PC-3 (cell line): Measurements from ENCODE around the gene NBPF1. TPM values are rescaled to one million over a fixed set of nuclear protein-coding genes. Genes with fewer than 3 reads are reported as not detected.
"Not testable (repeated sequence)": the region's sequence is repeated elsewhere in the genome, so short reads cannot be mapped to it uniquely, and the experiment has no call there.

Source experiments
- ATAC-seq: fragments of 200-7000 bp; cut with Tn5 transposase; 2 replicates; pipeline ENCODE4 v1.9.1; 2020; ENCODE audit warnings: mild to moderate bottlenecking, moderate library complexity
- BruUV-seq: library from RNA; stranded (reverse); fragments of 400-500 nt; replicated peaks from 2 replicates; lab custom pipeline; 2021; lab: Mats Ljungman, UMichigan
- CTCF ChIA-PET: fragments of 300-600 bp; sonication (Branson Sonifier 250); formaldehyde crosslinking; loops from one replicate; lab custom pipeline; 2022; ENCODE audit warnings: antibody characterized with exemption; lab: Charles Lee
- POLR2A ChIA-PET: fragments of 300-600 bp; sonication (Branson Sonifier 250); formaldehyde crosslinking; loops from one replicate; lab custom pipeline; 2022; ENCODE audit warnings: antibody characterized with exemption; ENCODE audit not compliant: unreplicated experiment; lab: Charles Lee
- DNase-seq: peaks from one replicate; pipeline ENCODE4 v3.0.0-alpha.2; 2015
- H2AFZ ChIP-seq: fragments of 300-600 bp; sonication (generic); 2 replicates; pipeline ENCODE4 v1.6.0; 2016; ENCODE audit warnings: antibody characterized with exemption, low read length
- H3F3A ChIP-seq: fragments of 300-600 bp; sonication (generic); one replicate; pipeline ENCODE4 v1.6.0; 2017; ENCODE audit warnings: antibody characterized with exemption, low read length, control low read depth, mild to moderate bottlenecking; ENCODE audit not compliant: unreplicated experiment
- H3K27ac ChIP-seq: fragments of 300-600 bp; sonication (generic); 2 replicates; pipeline ENCODE4 v1.5.1; 2016; ENCODE audit warnings: mild to moderate bottlenecking, low read length
- H3K27me3 ChIP-seq: fragments of 300-600 bp; sonication (generic); 2 replicates; pipeline ENCODE4 v1.6.1; 2016; ENCODE audit warnings: low read length, mixed read lengths
- H3K36me3 ChIP-seq: fragments of 300-600 bp; sonication (generic); 2 replicates; pipeline ENCODE4 v1.6.1; 2016; ENCODE audit warnings: low read depth, mixed run types, low read length, mixed read lengths
- H3K4me1 ChIP-seq: fragments of 300-600 bp; sonication (generic); 2 replicates; pipeline ENCODE4 v1.5.1; 2016; ENCODE audit warnings: low read length; ENCODE audit not compliant: insufficient read depth
- H3K4me2 ChIP-seq: fragments of 300-600 bp; sonication (generic); 2 replicates; pipeline ENCODE4 v1.6.0; 2016; ENCODE audit warnings: low read length
- H3K4me3 ChIP-seq: fragments of 300-600 bp; sonication (generic); 2 replicates; pipeline ENCODE4 v1.5.1; 2016; ENCODE audit warnings: mild to moderate bottlenecking, low read length, mixed read lengths
- H3K79me2 ChIP-seq: fragments of 300-600 bp; sonication (generic); 2 replicates; pipeline ENCODE4 v1.6.1; 2017; ENCODE audit warnings: low read length, mixed read lengths
- H3K9ac ChIP-seq: fragments of 300-600 bp; sonication (generic); 2 replicates; pipeline ENCODE4 v1.6.0; 2016; ENCODE audit warnings: mild to moderate bottlenecking, low read length
- H3K9me2 ChIP-seq: fragments of 300-600 bp; sonication (generic); replicated peaks from 2 replicates; pipeline ENCODE4 v1.6.1; 2016; ENCODE audit warnings: mixed run types, low read length, mixed read lengths
- H3K9me3 ChIP-seq: fragments of 300-600 bp; sonication (generic); 2 replicates; pipeline ENCODE4 v1.6.1; 2016; ENCODE audit warnings: low read length, mixed read lengths
- H4K20me1 ChIP-seq: fragments of 300-600 bp; sonication (generic); 2 replicates; pipeline ENCODE4 v1.6.1; 2016; ENCODE audit warnings: low read length, mixed read lengths
- CTCF ChIP-seq: fragments of 300-600 bp; sonication (generic); conservative IDR thresholded peaks from 2 replicates; pipeline ENCODE4 v1.5.1; 2017; ENCODE audit warnings: antibody characterized with exemption, low read depth, mild to moderate bottlenecking, low read length
- EZH2 ChIP-seq: fragments of 300-600 bp; sonication (generic); IDR thresholded peaks from one replicate; pipeline ENCODE4 v1.6.1; 2017; ENCODE audit warnings: antibody characterized with exemption, mild to moderate bottlenecking, low read length; ENCODE audit not compliant: unreplicated experiment
- EZH2phosphoT487 ChIP-seq: fragments of 300-600 bp; sonication (generic); IDR thresholded peaks from 2 replicates; pipeline ENCODE4 v1.6.1; 2018; ENCODE audit warnings: mild to moderate bottlenecking, antibody characterized with exemption, low read length, borderline replicate concordance
- intact Hi-C: fragments of 100-400 bp; cut with micrococcal nuclease; formaldehyde crosslinking; loops from 2 replicates; pipeline ENCODE4 v1.9.0; 2023
- total RNA-seq: library from RNA; depleted of rRNA; stranded (reverse); fragments of >200 nt; gene quantifications from 2 replicates; pipeline ENCODE4 v1.2.3, GENCODE V29; 2014

The NBPF1 gene
- total RNA-seq, 1 experiment from 2014 or later = 57.2 TPM

GRCh38 chr1:16623812-16624719 is 10.7 kb upstream of the NBPF1 start:
- Histone ChIP-seq H3K27ac (peak overlapping the region; percentile 79), H3K36me3 (peaks cover 15% of the 10 kb centered on the region), H3K4me2 (peak overlapping the region; percentile 43), H3K4me1 (peaks cover 29% of the 10 kb centered on the region), H3K9ac (peak overlapping the region; percentile 52)
- TF ChIP-seq EZH2phosphoT487 = peak; percentile 98
- H3F3A ChIP-seq, H3K4me3 ChIP-seq, POLR2A ChIA-PET, H3K9me3 ChIP-seq, H3K9me2 ChIP-seq, H3K79me2 ChIP-seq, H3K27me3 ChIP-seq, H4K20me1 ChIP-seq, BruUV-seq, H2AFZ ChIP-seq, intact Hi-C loops: not testable (repeated sequence)
- ATAC-seq (peak; percentile 68), DNase-seq (peak; percentile 100)
- CTCF ChIA-PET = interaction anchor here (1.0 kb wide), 1 partner anchor 15 kb away, joined by 7 read pairs; no protein-coding TSS in a partner anchor

GRCh38 chr1:16623337-16623736 is 10.0 kb upstream of the NBPF1 start:
- H3K4me3 ChIP-seq, H3K79me2 ChIP-seq, H4K20me1 ChIP-seq, H3F3A ChIP-seq, CTCF ChIA-PET, intact Hi-C loops, H3K27me3 ChIP-seq, H2AFZ ChIP-seq, H3K9me2 ChIP-seq, H3K9me3 ChIP-seq: not testable (repeated sequence)
- Histone ChIP-seq H3K4me1 (peaks cover 29% of the 10 kb centered on the region), H3K4me2 (peak overlapping the region; percentile 55), H3K27ac (peak overlapping the region; percentile 79), H3K36me3 (peaks cover 14% of the 10 kb centered on the region), H3K9ac (peak overlapping the region; percentile 52)
- TSS peak; percentile 11 for BruUV-seq
- peak; percentile 100 for DNase-seq
- ATAC-seq = peak; percentile 68
- POLR2A ChIA-PET = interaction anchor here (0.5 kb wide), 1 partner anchor 328 kb away, joined by 4 read pairs; no protein-coding TSS in a partner anchor

- H3K27ac ChIP-seq, ATAC-seq, BruUV-seq, H4K20me1 ChIP-seq, H3F3A ChIP-seq, H3K4me3 ChIP-seq, POLR2A ChIA-PET, H3K79me2 ChIP-seq, H2AFZ ChIP-seq, H3K9me3 ChIP-seq, DNase-seq, H3K9ac ChIP-seq, H3K4me2 ChIP-seq, H3K9me2 ChIP-seq, H3K27me3 ChIP-seq: not testable (repeated sequence)
- Histone ChIP-seq H3K36me3 (peaks cover 14% of the 10 kb centered on the region), H3K4me1 (peaks cover 29% of the 10 kb centered on the region)
- intact Hi-C loops = loop anchor here (2.0 kb wide), 1 partner anchor 283 kb away; no protein-coding TSS in a partner anchor
- CTCF ChIA-PET = interaction anchor here (1.0 to 1.1 kb wide), 2 partner anchors 13 to 330 kb away, joined by 10 to 18 read pairs; no protein-coding TSS in a partner anchor
These were observed 8.4 kb upstream of the NBPF1 start for GRCh38 chr1:16621681-16622315.

GRCh38 chr1:16621300-16621658 is 7.9 kb upstream of the NBPF1 start:
- no TSS peak for BruUV-seq
- intact Hi-C loops = loop anchor here (2.0 kb wide), 1 partner anchor 284 kb away; no protein-coding TSS in a partner anchor

More at GRCh38 chr1:16621300-16621658, 7.9 kb upstream of the NBPF1 start:
- DNase-seq = no peak
- Histone ChIP-seq H3K27me3 (no peaks in the 10 kb centered on the region), H2AFZ (no peak overlapping the region), H3K79me2 (no peaks in the 10 kb centered on the region), H3K9me3 (no peaks in the 10 kb centered on the region), H3K4me1 (peaks cover 29% of the 10 kb centered on the region), H3K27ac (no peak overlapping the region), H4K20me1 (no peaks in the 10 kb centered on the region), H3K9ac (no peak overlapping the region), H3K4me3 (no peak overlapping the region), H3K36me3 (peaks cover 14% of the 10 kb centered on the region), H3K9me2 (no peaks in the 10 kb centered on the region), H3K4me2 (no peak overlapping the region), H3F3A (peaks cover 4% of the 10 kb centered on the region)
- TF ChIP-seq CTCF (no peak; the same call in 1 of the 2 replicates), EZH2phosphoT487 (no peak), EZH2 (no peak)
- POLR2A ChIA-PET = interaction anchor here (0.5 to 1.0 kb wide), 3 partner anchors 12 to 41 kb away, joined by 3 to 6 read pairs (median 4); no protein-coding TSS in a partner anchor
- CTCF ChIA-PET = interaction anchor here (0.6 to 1.3 kb wide), 14 partner anchors 9 to 454 kb away, joined by 3 to 18 read pairs (median 4); no protein-coding TSS in a partner anchor
- ATAC-seq = no peak
